OCI-LY3 (cell line): ENCODE data around the gene CACNA1C.

Experiments
- CTCF ChIP-seq: fragments of 200-600, 300-600 bp; sonication (generic); IDR thresholded peaks from 2 replicates; pipeline ENCODE4 v1.5.1; 2014; ENCODE audit warnings: antibody characterized with exemption, low read length, low read depth
- EZH2phosphoT487 ChIP-seq: fragments of 200-600 bp; shearing (Covaris generic); IDR thresholded peaks from 2 replicates; pipeline ENCODE4 v1.6.1; 2018; ENCODE audit warnings: antibody characterized with exemption, mixed run types, low read depth

- TF ChIP-seq EZH2phosphoT487: no peak
- TF ChIP-seq CTCF: no peak
These were observed 633.5 kb downstream of the CACNA1C start for GRCh38 chr12:2686280-2686646.
